Keratinocyte (primary cell): Measurements from ENCODE around the gene C16orf95. TPM values are rescaled to one million over a fixed set of nuclear protein-coding genes. Genes with fewer than 3 reads are reported as not detected.

Experiments
- DNase-seq: peaks from one replicate; pipeline ENCODE4 v3.0.0-alpha.2; 2011; ENCODE audit warnings: low read depth, missing footprints, low spot score
- FAIRE-seq: peaks from 2 replicates; lab custom pipeline; 2011; peaks lifted over from hg19 to GRCh38; lab: Jason Lieb, UNC
- H2AFZ ChIP-seq: 2 replicates; pipeline ENCODE4 v1.6.0; 2012; ENCODE audit warnings: low read length, control low read depth, inconsistent platforms; ENCODE audit not compliant: control insufficient read depth
- H3K27ac ChIP-seq: 2 replicates; pipeline ENCODE4 v1.5.1; 2011; ENCODE audit warnings: low read length; ENCODE audit not compliant: control insufficient read depth, insufficient read depth
- H3K27me3 ChIP-seq: 3 replicates; pipeline ENCODE4 v1.6.0; 2011; ENCODE audit warnings: low read length; ENCODE audit not compliant: control insufficient read depth, insufficient read depth; ENCODE audit errors: extremely low read depth
- H3K36me3 ChIP-seq, 2 experiments: 2 replicates in 1 of 2; 3 replicates in 1 of 2; pipeline ENCODE4 v1.5.1; 2011; ENCODE audit warnings: low read length in 2 of 2, mild to moderate bottlenecking in 1 of 2; ENCODE audit not compliant: control insufficient read depth in 2 of 2, insufficient read depth in 2 of 2; ENCODE audit errors: extremely low read depth in 1 of 2
- H3K4me1 ChIP-seq: 3 replicates; pipeline ENCODE4 v1.5.1; 2011; ENCODE audit warnings: low read length; ENCODE audit not compliant: control insufficient read depth, insufficient read depth; ENCODE audit errors: extremely low read depth
- H3K4me2 ChIP-seq: 3 replicates; pipeline ENCODE4 v1.6.0; 2011; ENCODE audit warnings: low read depth, low read length; ENCODE audit not compliant: control insufficient read depth, insufficient read depth; ENCODE audit errors: extremely low read depth
- H3K4me3 ChIP-seq, 3 experiments: fragments of 200-600 bp in 1 of 3; sonication (generic) in 1 of 3; 2 replicates in 2 of 3; 3 replicates in 1 of 3; pipeline ENCODE4 v1.5.1; 2011 to 2016; ENCODE audit warnings: low read length in 3 of 3, mild to moderate bottlenecking in 3 of 3, control low read depth in 2 of 3, inconsistent platforms in 1 of 3, low read depth in 1 of 3, mixed read lengths in 1 of 3, mixed run types in 1 of 3, moderate library complexity in 1 of 3; ENCODE audit not compliant: control insufficient read depth in 2 of 3, insufficient read depth in 2 of 3; ENCODE audit errors: extremely low read depth in 1 of 3
- H3K79me2 ChIP-seq: 2 replicates; pipeline ENCODE4 v1.6.0; 2012; ENCODE audit warnings: low read length; ENCODE audit not compliant: control insufficient read depth, insufficient read depth
- H3K9ac ChIP-seq: 3 replicates; pipeline ENCODE4 v1.6.0; 2011; ENCODE audit warnings: low read length; ENCODE audit not compliant: control insufficient read depth, insufficient read depth; ENCODE audit errors: extremely low read depth
- H3K9me1 ChIP-seq: 3 replicates; pipeline ENCODE4 v1.6.0; 2011; ENCODE audit warnings: low read length; ENCODE audit not compliant: control insufficient read depth, insufficient read depth; ENCODE audit errors: extremely low read depth
- H3K9me3 ChIP-seq: 2 replicates; pipeline ENCODE4 v1.5.1; 2012; ENCODE audit warnings: low read depth, low read length; ENCODE audit not compliant: control insufficient read depth
- H4K20me1 ChIP-seq: 3 replicates; pipeline ENCODE4 v1.6.0; 2011; ENCODE audit warnings: low read length; ENCODE audit not compliant: control insufficient read depth, insufficient read depth; ENCODE audit errors: extremely low read depth
- EZH2 ChIP-seq: IDR thresholded peaks from one replicate; pipeline ENCODE4 v1.6.1; 2012; ENCODE audit warnings: inconsistent platforms, mild to moderate bottlenecking, low read length, moderate library complexity
- dilution Hi-C: fragments of 300-500 bp; cut with MboI; formaldehyde crosslinking; loops from one replicate; pipeline ENCODE4 v1.7.0; 2020; ENCODE audit warnings: low sequenced_read_pairs; ENCODE audit not compliant: extremely low pct_ligation_motif_present
- polyA plus RNA-seq, 5 experiments: library from polyadenylated mRNA; depleted of rRNA in 3 of 5; stranded (reverse) in 3 of 5; stranded (forward) in 1 of 5; unstranded in 1 of 5; fragments of >200 nt; gene quantifications; 1 replicate in 1 of 5; 2 replicates in 3 of 5; 3 replicates in 1 of 5; pipeline versions ENCODE4 v1.2.1 to v1.2.3, GENCODE V29; 2011 to 2012; ENCODE audit warnings: missing spikeins in 2 of 5, low read depth in 1 of 5, low replicate concordance in 1 of 5
- TF ChIP-seq, protein P1 (sequence below), 3 experiments: IDR thresholded peaks in 1 of 3; conservative IDR thresholded peaks in 1 of 3; optimal IDR thresholded peaks in 1 of 3; 2 replicates in 2 of 3; 3 replicates in 1 of 3; pipeline versions ENCODE3 to v1.5.1; 2011; ENCODE audit warnings: low read length in 3 of 3, mild to moderate bottlenecking in 3 of 3, moderate library complexity in 2 of 3, control low read depth in 1 of 3, inconsistent platforms in 1 of 3; ENCODE audit not compliant: insufficient read depth in 2 of 3; ENCODE audit errors: extremely low read depth in 1 of 3

Gene C16orf95
- polyA plus RNA-seq, 1 donor (not counting 4 experiments of a cell fraction or from before 2014, with no cell fraction given): 1.5 TPM

DNA sequence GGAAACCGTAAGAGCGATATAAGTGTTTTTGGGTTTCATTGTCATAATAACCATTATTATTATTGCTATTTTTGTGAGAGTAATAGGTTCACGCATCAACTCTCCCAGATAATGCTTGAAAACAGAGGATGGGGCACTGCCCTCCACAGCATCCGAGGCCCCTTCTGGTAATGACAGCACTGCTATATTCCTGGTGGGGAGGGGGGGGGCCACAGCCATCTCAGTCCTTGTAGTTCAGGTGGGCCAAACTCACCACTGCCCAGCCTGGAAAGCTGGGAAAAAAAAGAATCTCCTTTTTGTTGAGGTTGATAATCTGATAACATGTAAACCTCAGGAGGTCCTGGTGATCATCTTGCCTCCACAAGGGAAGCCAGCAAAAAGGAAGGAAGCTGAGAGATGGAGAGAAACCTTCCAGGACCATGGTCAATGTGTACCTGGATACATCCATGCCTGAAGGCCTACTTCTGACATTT, 706 bp downstream of the C16orf95 start:
- FAIRE-seq (no peak), DNase-seq (no peak)

DNA sequence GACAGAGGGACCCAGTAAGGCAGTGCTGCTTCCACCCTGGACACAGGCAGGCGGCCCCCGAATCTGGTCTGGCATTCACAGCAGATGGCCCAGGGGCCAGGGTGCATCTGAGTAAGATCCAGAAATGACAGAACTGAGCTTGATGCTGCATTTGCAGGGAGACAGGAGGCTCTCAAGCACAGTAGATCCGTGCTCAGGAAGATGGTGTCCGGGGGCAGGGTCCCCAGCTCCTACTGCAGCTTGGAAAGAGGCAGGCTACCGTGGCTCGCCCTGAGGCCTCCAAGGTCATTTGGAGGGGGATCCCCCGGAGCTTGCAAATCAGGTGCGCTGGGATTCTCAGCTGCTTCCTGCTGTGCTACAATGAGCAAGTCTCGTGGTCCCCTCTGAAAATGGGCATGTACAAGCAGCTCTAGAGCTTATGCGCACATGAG, 2.2 kb downstream of the C16orf95 start:
- Histone ChIP-seq H3K9ac (no peak overlapping the region), H3K79me2 (peaks cover 16% of the 10 kb centered on the region), H3K27ac (no peak overlapping the region), H3K9me3 (no peaks in the 10 kb centered on the region), H2AFZ (no peak overlapping the region), H3K4me1 (peaks cover 7% of the 10 kb centered on the region), H3K9me1 (no peaks in the 10 kb centered on the region), H3K36me3 (no peaks in the 10 kb centered on the region), H3K4me3 (no peak overlapping the region), H3K27me3 (no peaks in the 10 kb centered on the region), H4K20me1 (no peaks in the 10 kb centered on the region), H3K4me2 (no peak overlapping the region)
- no peak for DNase-seq
- no peak for FAIRE-seq
- no peak for TF ChIP-seq EZH2
- TF ChIP-seq, protein P1, sequence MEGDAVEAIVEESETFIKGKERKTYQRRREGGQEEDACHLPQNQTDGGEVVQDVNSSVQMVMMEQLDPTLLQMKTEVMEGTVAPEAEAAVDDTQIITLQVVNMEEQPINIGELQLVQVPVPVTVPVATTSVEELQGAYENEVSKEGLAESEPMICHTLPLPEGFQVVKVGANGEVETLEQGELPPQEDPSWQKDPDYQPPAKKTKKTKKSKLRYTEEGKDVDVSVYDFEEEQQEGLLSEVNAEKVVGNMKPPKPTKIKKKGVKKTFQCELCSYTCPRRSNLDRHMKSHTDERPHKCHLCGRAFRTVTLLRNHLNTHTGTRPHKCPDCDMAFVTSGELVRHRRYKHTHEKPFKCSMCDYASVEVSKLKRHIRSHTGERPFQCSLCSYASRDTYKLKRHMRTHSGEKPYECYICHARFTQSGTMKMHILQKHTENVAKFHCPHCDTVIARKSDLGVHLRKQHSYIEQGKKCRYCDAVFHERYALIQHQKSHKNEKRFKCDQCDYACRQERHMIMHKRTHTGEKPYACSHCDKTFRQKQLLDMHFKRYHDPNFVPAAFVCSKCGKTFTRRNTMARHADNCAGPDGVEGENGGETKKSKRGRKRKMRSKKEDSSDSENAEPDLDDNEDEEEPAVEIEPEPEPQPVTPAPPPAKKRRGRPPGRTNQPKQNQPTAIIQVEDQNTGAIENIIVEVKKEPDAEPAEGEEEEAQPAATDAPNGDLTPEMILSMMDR (optimal IDR thresholded peaks at IDR 0.05 in 1 of 3, IDR thresholded peaks at IDR 0.05 in 1 of 3, conservative IDR thresholded peaks at IDR 0.05 in 1 of 3; ENCODE audit: extremely low read depth in 1 of 3, insufficient read depth in 2 of 3, low read length in 3 of 3): no peak
- dilution Hi-C loops: no loop called here

More for the DNA sequence above, 706 bp downstream of the C16orf95 start:
- peaks cover 16% of the 10 kb centered on the region for H3K79me2 ChIP-seq
- no peaks in the 10 kb centered on the region for H4K20me1 ChIP-seq
- peak overlapping the region; percentile 91 for H3K27ac ChIP-seq
- no peaks in the 10 kb centered on the region for H3K9me1 ChIP-seq
- H3K9ac ChIP-seq: peak overlapping the region; percentile 97
- H3K4me2 ChIP-seq: peak overlapping the region; percentile 52
- H3K36me3 ChIP-seq: peaks cover 0 to 2% of the 10 kb centered on the region in 2 experiments
- no peaks in the 10 kb centered on the region for H3K27me3 ChIP-seq
- H3K4me3 ChIP-seq: peak overlapping the region; percentile 82 to 89 (median 89)
- H3K4me1 ChIP-seq: peaks cover 7% of the 10 kb centered on the region
- H2AFZ ChIP-seq: peak overlapping the region; percentile 88
- dilution Hi-C loops: no loop called here
- no peak for TF ChIP-seq EZH2
- TF ChIP-seq, protein P1 (optimal IDR thresholded peaks at IDR 0.05 in 1 of 3, IDR thresholded peaks at IDR 0.05 in 1 of 3, conservative IDR thresholded peaks at IDR 0.05 in 1 of 3; ENCODE audit: extremely low read depth in 1 of 3, insufficient read depth in 2 of 3, low read length in 3 of 3): no peak
- no peaks in the 10 kb centered on the region for H3K9me3 ChIP-seq
